Vagina (tissue), 2 donors: Measurements from ENCODE around the gene NRBF2. TPM values are rescaled to one million over a fixed set of nuclear protein-coding genes. Genes with fewer than 3 reads are reported as not detected.
"Not testable (repeated sequence)": the region's sequence is repeated elsewhere in the genome, so short reads cannot be mapped to it uniquely, and the experiment has no call there.

Experiments
- DNase-seq, 2 donors: peaks; one replicate each; pipeline ENCODE4 v3.0.0-alpha.2; 2017; ENCODE audit errors: extremely low spot score in 2 of 2
- H3K27ac ChIP-seq: fragments of 200-600 bp; sonication (generic); one replicate; pipeline ENCODE4 v1.5.1; 2019
- H3K27me3 ChIP-seq: fragments of 200-600 bp; sonication (generic); one replicate; pipeline ENCODE4 v1.5.1; 2019
- H3K36me3 ChIP-seq, 2 donors: fragments of 200-600 bp; sonication (generic); one replicate each; pipeline ENCODE4 v1.5.1; 2017 to 2019
- H3K4me1 ChIP-seq: fragments of 200-600 bp; sonication (generic); one replicate; pipeline ENCODE4 v1.5.1; 2019
- H3K4me3 ChIP-seq, 2 donors: fragments of 200-600 bp; sonication (generic); 1 replicate in 1 of 2; 2 replicates in 1 of 2; pipeline ENCODE4 v1.5.1; 2016 to 2019
- H3K9me3 ChIP-seq: fragments of 200-600 bp; sonication (generic); one replicate; pipeline ENCODE4 v1.5.1; 2019
- CTCF ChIP-seq, 3 experiments: fragments of 450-650 bp in 2 of 3; fragments of 200-600 bp in 1 of 3; sonication (generic) in 1 of 3; IDR thresholded peaks; one replicate each; pipeline ENCODE4 v1.5.1; 2017 to 2019; ENCODE audit warnings: antibody characterized with exemption in 3 of 3, mild to moderate bottlenecking in 2 of 3, moderate library complexity in 2 of 3
- POLR2A ChIP-seq, 2 donors: fragments of 450-650 bp; IDR thresholded peaks; one replicate each; pipeline ENCODE4 v1.6.1; 2017; ENCODE audit warnings: antibody characterized with exemption in 2 of 2, mild to moderate bottlenecking in 2 of 2, moderate library complexity in 2 of 2
- POLR2AphosphoS5 ChIP-seq, 2 donors: sonication (generic); formaldehyde crosslinking; IDR thresholded peaks; one replicate each; pipeline ENCODE4 v1.9.0; 2017; ENCODE audit warnings: antibody characterized with exemption in 2 of 2, mild to moderate bottlenecking in 2 of 2, low read depth in 1 of 2; ENCODE audit not compliant: insufficient read depth in 1 of 2
- intact Hi-C: fragments of 100-400 bp; cut with DNase I; formaldehyde crosslinking; loops from one replicate; pipeline ENCODE4 v1.15.1; 2023
- total RNA-seq: library from RNA; depleted of rRNA; stranded (reverse); fragments of >200 nt; gene quantifications from one replicate; pipeline ENCODE4 v1.2.3, GENCODE V29; 2016

The NRBF2 gene
- total RNA-seq, 1 donor from 2014 or later = 16.5 TPM

DNA sequence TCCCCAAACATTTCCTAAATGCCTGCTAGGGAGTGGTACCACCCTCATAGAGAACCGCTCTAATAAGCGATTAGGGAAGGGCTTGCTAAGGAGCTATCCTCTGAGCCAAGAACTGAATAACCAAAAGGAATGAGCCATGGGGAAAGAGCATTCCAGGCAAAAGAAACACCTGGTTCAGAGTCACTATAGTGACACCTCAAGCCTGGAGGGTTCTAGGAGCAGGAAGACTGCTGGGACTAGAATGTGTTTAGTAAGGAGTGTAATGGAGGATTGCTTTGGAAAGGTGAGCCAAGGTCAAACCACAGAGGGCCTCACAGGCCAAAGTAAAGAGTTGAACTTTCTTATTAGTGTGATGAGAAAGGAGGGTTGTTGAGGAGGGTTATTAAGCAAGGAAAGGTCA, 38.7 kb upstream of the NRBF2 start:
- DNase-seq = no peak
- intact Hi-C loops = no loop called here
- Histone ChIP-seq H3K36me3 (no peaks in the 10 kb centered on the region), H3K27ac (no peak overlapping the region), H3K4me1 (no peaks in the 10 kb centered on the region), H3K27me3 (no peaks in the 10 kb centered on the region), H3K9me3 (no peaks in the 10 kb centered on the region), H3K4me3 (no peak overlapping the region)
- no peak for TF ChIP-seq POLR2A (IDR thresholded peaks at IDR 0.05)
- TF ChIP-seq CTCF (IDR thresholded peaks at IDR 0.05) = no peak
- TF ChIP-seq POLR2AphosphoS5 (IDR thresholded peaks at IDR 0.05; ENCODE audit: insufficient read depth in 1 of 2, low read depth in 1 of 2) = no peak

- Histone ChIP-seq H3K4me3 (no peak overlapping the region), H3K36me3 (no peaks in the 10 kb centered on the region), H3K27me3 (no peaks in the 10 kb centered on the region), H3K4me1 (no peaks in the 10 kb centered on the region), H3K27ac (no peak overlapping the region), H3K9me3 (no peaks in the 10 kb centered on the region)
- no peak for DNase-seq
- intact Hi-C loops = no loop called here
- TF ChIP-seq POLR2A (IDR thresholded peaks at IDR 0.05) (no peak), POLR2AphosphoS5 (IDR thresholded peaks at IDR 0.05; ENCODE audit: insufficient read depth in 1 of 2, low read depth in 1 of 2) (no peak), CTCF (IDR thresholded peaks at IDR 0.05) (no peak)
Observed at GRCh38 chr10:63094881-63095280, 38.2 kb upstream of the NRBF2 start.

DNA sequence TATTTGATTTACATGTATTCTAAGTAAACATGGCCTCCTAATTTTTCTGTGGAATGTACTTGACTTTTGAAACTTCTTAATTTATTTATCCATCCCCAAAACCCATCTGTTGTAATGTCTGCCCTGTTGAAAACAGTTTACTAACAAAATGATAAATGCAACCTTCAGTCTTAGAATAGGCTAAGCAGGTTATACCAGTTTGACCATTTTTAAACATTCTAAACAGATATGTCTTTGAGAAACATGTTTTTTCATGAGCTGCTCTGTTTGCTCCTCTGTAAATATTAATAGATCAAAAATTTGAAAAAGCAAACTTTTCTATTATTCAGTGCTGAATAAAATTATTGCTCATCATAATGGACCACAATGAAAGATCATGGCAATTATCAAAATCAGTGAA, 33.4 kb upstream of the NRBF2 start:
- Histone ChIP-seq H3K36me3 (no peaks in the 10 kb centered on the region), H3K27me3 (no peaks in the 10 kb centered on the region), H3K4me1 (no peaks in the 10 kb centered on the region), H3K4me3 (no peak overlapping the region), H3K9me3 (no peaks in the 10 kb centered on the region), H3K27ac (no peak overlapping the region)
- DNase-seq = no peak
- TF ChIP-seq POLR2A (IDR thresholded peaks at IDR 0.05) (no peak), CTCF (IDR thresholded peaks at IDR 0.05) (no peak), POLR2AphosphoS5 (IDR thresholded peaks at IDR 0.05; ENCODE audit: insufficient read depth in 1 of 2, low read depth in 1 of 2) (no peak)
- intact Hi-C loops = no loop called here

DNA sequence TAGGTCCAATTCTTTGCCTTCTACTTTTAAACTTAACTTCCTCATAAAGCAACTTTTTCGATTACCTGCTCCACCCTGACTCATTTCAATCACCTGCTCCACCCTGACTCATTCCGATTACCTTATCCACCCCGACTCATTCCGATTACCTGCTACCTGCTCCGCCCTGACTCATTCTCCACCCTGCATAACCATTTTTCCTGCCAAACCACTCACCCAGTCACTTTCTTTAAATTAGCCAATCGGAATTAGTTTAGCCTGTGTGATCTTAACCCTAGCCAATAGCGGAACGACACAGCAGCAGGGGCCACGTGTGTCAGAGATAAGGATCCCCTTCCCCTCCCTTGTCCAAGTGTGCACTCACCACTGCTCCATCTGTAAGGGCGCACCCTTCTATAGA, 32.0 kb upstream of the NRBF2 start:
- intact Hi-C loops, H3K27ac ChIP-seq, H3K27me3 ChIP-seq, H3K4me3 ChIP-seq, H3K36me3 ChIP-seq, H3K9me3 ChIP-seq, H3K4me1 ChIP-seq, DNase-seq: not testable (repeated sequence)

- H3K27me3 ChIP-seq, H3K27ac ChIP-seq, H3K9me3 ChIP-seq, DNase-seq, H3K4me1 ChIP-seq, H3K36me3 ChIP-seq, intact Hi-C loops, H3K4me3 ChIP-seq: not testable (repeated sequence)
Observed at GRCh38 chr10:63102279-63102883, 30.7 kb upstream of the NRBF2 start.

DNA sequence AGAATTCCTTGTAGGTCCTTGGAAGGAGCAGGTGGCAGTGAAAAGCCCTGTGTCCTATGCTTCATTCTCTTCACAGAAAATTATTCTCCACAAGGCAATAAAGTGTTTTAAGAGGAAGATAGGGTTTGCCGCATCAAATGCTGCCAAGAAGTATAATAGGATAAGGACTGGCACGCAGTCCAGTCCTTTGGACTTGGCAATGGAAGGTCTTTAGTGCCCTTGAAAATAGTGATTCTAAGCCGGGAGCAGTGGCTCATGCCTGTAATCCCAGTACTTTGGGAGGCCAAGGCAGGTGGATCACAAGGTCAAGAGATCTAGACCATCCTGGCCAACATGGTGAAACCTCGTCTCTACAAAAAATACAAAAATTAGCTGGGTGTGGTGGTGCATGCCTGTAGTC, 29.9 kb upstream of the NRBF2 start:
- DNase-seq, intact Hi-C loops, H3K9me3 ChIP-seq, H3K4me1 ChIP-seq, H3K27me3 ChIP-seq, H3K27ac ChIP-seq, H3K36me3 ChIP-seq, H3K4me3 ChIP-seq: not testable (repeated sequence)

- Histone ChIP-seq H3K27ac (no peak overlapping the region), H3K36me3 (no peaks in the 10 kb centered on the region), H3K9me3 (no peaks in the 10 kb centered on the region), H3K27me3 (no peaks in the 10 kb centered on the region), H3K4me3 (no peak overlapping the region), H3K4me1 (peaks cover 5% of the 10 kb centered on the region)
- DNase-seq = no peak
- intact Hi-C loops = no loop called here
- TF ChIP-seq POLR2A (IDR thresholded peaks at IDR 0.05) (no peak), CTCF (IDR thresholded peaks at IDR 0.05) (no peak), POLR2AphosphoS5 (IDR thresholded peaks at IDR 0.05; ENCODE audit: insufficient read depth in 1 of 2, low read depth in 1 of 2) (no peak)
Observed at GRCh38 chr10:63103971-63104409, 29.1 kb upstream of the NRBF2 start.
